ENCODE data around the gene MORC2. TPM values are rescaled to one million over a fixed set of nuclear protein-coding genes. Genes with fewer than 3 reads are reported as not detected.

Gene MORC2
- total and polyA plus RNA-seq, 9 of the 15 experiments (the other 6 are each of a cell fraction or from before 2014, with no cell fraction given): 3.3 to 34.7 (median 16.7) TPM

DNA sequence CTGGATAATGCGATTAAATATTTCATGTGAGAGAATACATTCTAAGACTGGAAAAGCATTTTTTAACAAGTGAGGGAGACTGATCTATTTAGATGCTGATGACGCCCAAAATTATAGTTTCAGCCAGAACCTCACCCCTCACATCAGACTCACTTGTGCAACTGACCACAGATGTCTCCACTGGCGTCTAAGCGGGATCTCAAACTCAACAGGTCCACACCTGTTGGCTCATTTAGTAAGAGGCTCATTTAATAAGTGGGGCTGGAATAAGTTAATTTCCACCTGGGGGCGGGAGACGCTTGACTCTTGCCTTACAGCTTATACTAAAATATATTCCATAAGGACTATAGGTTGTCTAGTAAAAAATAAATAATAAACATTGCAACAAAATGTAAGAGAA lies 47.5 kb downstream of the MORC2 start:
- Histone ChIP-seq H2AFZ (ENCODE audit: low read depth, low read length) (no peak overlapping the region), H3K27ac (ENCODE audit: extremely low read depth, low read depth, low read length) (no peak overlapping the region), H3K4me1 (replicated peaks in 1 of 2; ENCODE audit: control insufficient read depth in 2 of 2, insufficient read depth in 2 of 2, low read length in 2 of 2) (no peaks in the 10 kb centered on the region), H3K36me3 (ENCODE audit: control insufficient read depth, insufficient read depth, low read length) (peaks cover 10% of the 10 kb centered on the region; the same call in 1 of the 3 replicates), H3K79me2 (ENCODE audit: control insufficient read depth, insufficient read depth, low read length) (no peaks in the 10 kb centered on the region), H3K9ac (ENCODE audit: insufficient read depth in 1 of 2, low read depth in 2 of 2, low read length in 2 of 2) (no peak overlapping the region), H3K9me1 (ENCODE audit: control insufficient read depth, insufficient read depth, low read length) (no peaks in the 10 kb centered on the region), H3K27me3 (ENCODE audit: control insufficient read depth in 2 of 2, insufficient read depth in 2 of 2, low read length in 2 of 2) (no peaks in the 10 kb centered on the region), H3K4me2 (ENCODE audit: insufficient read depth, low read length) (no peak overlapping the region), H3K4me3 (no peak overlapping the region), H3K9me3 (replicated peaks; ENCODE audit: control insufficient read depth, insufficient read depth, low read depth, low read length) (no peaks in the 10 kb centered on the region), H4K20me1 (replicated peaks; ENCODE audit: control insufficient read depth, insufficient read depth, low read length) (no peaks in the 10 kb centered on the region)
- no peak for TF ChIP-seq KDM5B (IDR thresholded peaks at IDR 0.05; ENCODE audit: insufficient replicate concordance, low read depth, low read length)
- no peak for TF ChIP-seq DACH1 (IDR thresholded peaks at IDR 0.05; ENCODE audit: partially characterized antibody)
- TF ChIP-seq, protein P1, sequence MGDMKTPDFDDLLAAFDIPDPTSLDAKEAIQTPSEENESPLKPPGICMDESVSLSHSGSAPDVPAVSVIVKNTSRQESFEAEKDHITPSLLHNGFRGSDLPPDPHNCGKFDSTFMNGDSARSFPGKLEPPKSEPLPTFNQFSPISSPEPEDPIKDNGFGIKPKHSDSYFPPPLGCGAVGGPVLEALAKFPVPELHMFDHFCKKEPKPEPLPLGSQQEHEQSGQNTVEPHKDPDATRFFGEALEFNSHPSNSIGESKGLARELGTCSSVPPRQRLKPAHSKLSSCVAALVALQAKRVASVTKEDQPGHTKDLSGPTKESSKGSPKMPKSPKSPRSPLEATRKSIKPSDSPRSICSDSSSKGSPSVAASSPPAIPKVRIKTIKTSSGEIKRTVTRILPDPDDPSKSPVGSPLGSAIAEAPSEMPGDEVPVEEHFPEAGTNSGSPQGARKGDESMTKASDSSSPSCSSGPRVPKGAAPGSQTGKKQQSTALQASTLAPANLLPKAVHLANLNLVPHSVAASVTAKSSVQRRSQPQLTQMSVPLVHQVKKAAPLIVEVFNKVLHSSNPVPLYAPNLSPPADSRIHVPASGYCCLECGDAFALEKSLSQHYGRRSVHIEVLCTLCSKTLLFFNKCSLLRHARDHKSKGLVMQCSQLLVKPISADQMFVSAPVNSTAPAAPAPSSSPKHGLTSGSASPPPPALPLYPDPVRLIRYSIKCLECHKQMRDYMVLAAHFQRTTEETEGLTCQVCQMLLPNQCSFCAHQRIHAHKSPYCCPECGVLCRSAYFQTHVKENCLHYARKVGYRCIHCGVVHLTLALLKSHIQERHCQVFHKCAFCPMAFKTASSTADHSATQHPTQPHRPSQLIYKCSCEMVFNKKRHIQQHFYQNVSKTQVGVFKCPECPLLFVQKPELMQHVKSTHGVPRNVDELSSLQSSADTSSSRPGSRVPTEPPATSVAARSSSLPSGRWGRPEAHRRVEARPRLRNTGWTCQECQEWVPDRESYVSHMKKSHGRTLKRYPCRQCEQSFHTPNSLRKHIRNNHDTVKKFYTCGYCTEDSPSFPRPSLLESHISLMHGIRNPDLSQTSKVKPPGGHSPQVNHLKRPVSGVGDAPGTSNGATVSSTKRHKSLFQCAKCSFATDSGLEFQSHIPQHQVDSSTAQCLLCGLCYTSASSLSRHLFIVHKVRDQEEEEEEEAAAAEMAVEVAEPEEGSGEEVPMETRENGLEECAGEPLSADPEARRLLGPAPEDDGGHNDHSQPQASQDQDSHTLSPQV (IDR thresholded peaks at IDR 0.05): no peak
- DNase-seq (ENCODE audit: extremely low read depth in 1 of 4, low spot score in 3 of 4) (no peak), FAIRE-seq (no peak), ATAC-seq (no peak)
- intact Hi-C loops (cut with micrococcal nuclease): loop anchor here (2.0 kb wide), 1 partner anchor 104 kb away; no protein-coding TSS in a partner anchor
- POLR2A ChIA-PET: interaction anchor here (0.9 kb wide), 1 partner anchor 158 kb away, joined by 3 read pairs; no protein-coding TSS in a partner anchor
- CTCF ChIA-PET (ENCODE audit: low intra/inter-chr PET ratio): interaction anchor here (0.6 to 2.0 kb wide), 3 partner anchors 157 to 665 kb away, joined by 3 to 16 read pairs (median 3); no protein-coding TSS in a partner anchor
- 34% methylated on average over 6 of the region's 6 CpGs for WGBS (ENCODE audit: insufficient coverage, low coverage, missing lambda C conversion rate)
- BruUV-seq (replicated peaks): no TSS peak
- in situ Hi-C loops (cut with MboI): loop anchor here (5.0 kb wide), 1 partner anchor 154 kb away; no protein-coding TSS in a partner anchor

Measured in K562 (cell line).